Measurements from ENCODE around the gene HMCN1. TPM values are rescaled to one million over a fixed set of nuclear protein-coding genes. Genes with fewer than 3 reads are reported as not detected.

HMCN1 gene
- total RNA-seq, 1 experiment from 2014 or later = 0.12 TPM

DNA sequence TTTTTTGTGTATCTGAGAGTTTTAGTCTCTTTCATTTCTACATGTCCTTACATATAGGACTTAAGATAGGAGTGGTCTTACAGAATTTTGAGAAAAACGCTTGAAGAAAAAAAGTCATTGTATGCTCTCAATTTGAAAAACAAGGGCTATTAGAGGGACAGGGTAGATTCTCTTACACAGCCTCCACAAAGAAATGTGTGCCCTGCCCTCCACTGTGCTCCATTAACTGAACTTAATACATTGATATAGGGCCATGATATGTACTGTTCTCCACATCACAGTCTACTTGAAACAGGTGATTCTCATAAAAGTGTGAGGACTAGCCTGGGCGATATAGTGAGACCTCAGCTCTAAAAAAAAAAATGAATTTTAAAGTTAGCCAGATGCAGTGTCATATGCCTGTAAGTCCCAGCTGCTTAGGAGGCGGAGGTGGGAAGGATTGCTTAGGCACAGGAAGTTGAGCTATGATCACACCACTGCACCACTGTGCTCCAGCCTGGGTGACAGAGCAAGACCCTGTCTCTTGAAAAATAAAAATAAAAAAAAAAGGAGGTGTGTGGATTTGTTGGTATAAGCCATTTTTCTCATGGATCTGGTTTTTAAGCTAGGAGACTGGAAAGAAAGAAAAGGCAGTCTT lies 77.0 kb downstream of the HMCN1 start:
- CTCF ChIA-PET = interaction anchor here (0.6 to 3.7 kb wide), 20 partner anchors 11 to 1566 kb away, joined by 3 to 19 read pairs (median 4); no protein-coding TSS in a partner anchor
- Mint-ChIP-seq H3K27ac (ENCODE audit: low read depth, unreplicated experiment) (no peak overlapping the region), H3K4me1 (ENCODE audit: insufficient read depth, unreplicated experiment) (no peaks in the 10 kb centered on the region), H3K9me3 (ENCODE audit: unreplicated experiment) (no peaks in the 10 kb centered on the region), H3K4me3 (ENCODE audit: unreplicated experiment) (no peak overlapping the region), H3K36me3 (ENCODE audit: insufficient read depth, unreplicated experiment) (no peaks in the 10 kb centered on the region), H3K27me3 (ENCODE audit: insufficient read depth, unreplicated experiment) (no peaks in the 10 kb centered on the region)
- POLR2A ChIA-PET = no interaction called here
- intact Hi-C loops (cut with micrococcal nuclease) = loop anchor here (5.0 to 10.0 kb wide), 3 partner anchors 89 to 494 kb away; no protein-coding TSS in a partner anchor
- no peak for TF ChIP-seq CTCF (IDR thresholded peaks at IDR 0.05; ENCODE audit: unreplicated experiment)
- BruUV-seq (replicated peaks) = no TSS peak
- DNase-seq (ENCODE audit: unreplicated experiment) = no peak

GRCh38 chr1:185812934-185813333 lies 78.7 kb downstream of the HMCN1 start:
- Mint-ChIP-seq H3K9me3 (ENCODE audit: unreplicated experiment) (no peaks in the 10 kb centered on the region), H3K4me1 (ENCODE audit: insufficient read depth, unreplicated experiment) (no peaks in the 10 kb centered on the region), H3K36me3 (ENCODE audit: insufficient read depth, unreplicated experiment) (no peaks in the 10 kb centered on the region), H3K4me3 (ENCODE audit: unreplicated experiment) (no peak overlapping the region), H3K27ac (ENCODE audit: low read depth, unreplicated experiment) (no peak overlapping the region), H3K27me3 (ENCODE audit: insufficient read depth, unreplicated experiment) (no peaks in the 10 kb centered on the region)
- no TSS peak for BruUV-seq (replicated peaks)
- ChIA-PET CTCF (interaction anchor here (0.5 to 3.7 kb wide), 25 partner anchors 9 to 412 kb away, joined by 3 to 19 read pairs (median 4); no protein-coding TSS in a partner anchor), POLR2A (interaction anchor here (0.8 to 1.3 kb wide), 3 partner anchors 39 to 400 kb away, joined by 3 to 4 read pairs (median 4); no protein-coding TSS in a partner anchor)
- no peak for TF ChIP-seq CTCF (IDR thresholded peaks at IDR 0.05; ENCODE audit: unreplicated experiment)
- no peak for DNase-seq (ENCODE audit: unreplicated experiment)
- intact Hi-C loops (cut with micrococcal nuclease) = loop anchor here (1.0 to 10.0 kb wide), 5 partner anchors 91 to 492 kb away; no protein-coding TSS in a partner anchor

GRCh38 chr1:185813401-185813979 lies 79.3 kb downstream of the HMCN1 start:
- no TSS peak for BruUV-seq (replicated peaks)
- CTCF ChIA-PET = interaction anchor here (0.5 to 3.7 kb wide), 25 partner anchors 8 to 411 kb away, joined by 3 to 19 read pairs (median 4); no protein-coding TSS in a partner anchor
- H3K27ac Mint-ChIP-seq (ENCODE audit: low read depth, unreplicated experiment) = no peak overlapping the region

More at GRCh38 chr1:185813401-185813979, 79.3 kb downstream of the HMCN1 start:
- no peak overlapping the region for H3K4me3 Mint-ChIP-seq (ENCODE audit: unreplicated experiment)
- peak; percentile 80 for DNase-seq (ENCODE audit: unreplicated experiment)
- TF ChIP-seq CTCF (IDR thresholded peaks at IDR 0.05; ENCODE audit: unreplicated experiment) = peak; percentile 68
- H3K4me1 Mint-ChIP-seq (ENCODE audit: insufficient read depth, unreplicated experiment) = no peaks in the 10 kb centered on the region
- no peaks in the 10 kb centered on the region for H3K27me3 Mint-ChIP-seq (ENCODE audit: insufficient read depth, unreplicated experiment)
- H3K9me3 Mint-ChIP-seq (ENCODE audit: unreplicated experiment) = no peaks in the 10 kb centered on the region
- POLR2A ChIA-PET = interaction anchor here (0.8 to 1.3 kb wide), 5 partner anchors 36 to 399 kb away, joined by 3 to 6 read pairs (median 4); no protein-coding TSS in a partner anchor
- intact Hi-C loops (cut with micrococcal nuclease) = loop anchor here (1.0 to 10.0 kb wide), 5 partner anchors 91 to 491 kb away; no protein-coding TSS in a partner anchor
- no peaks in the 10 kb centered on the region for H3K36me3 Mint-ChIP-seq (ENCODE audit: insufficient read depth, unreplicated experiment)
